ENCODE results near the gene PITX1.

- TF ChIP-seq CTCF (IDR thresholded peaks at IDR 0.05), result no peak
- TF ChIP-seq POLR2A (IDR thresholded peaks at IDR 0.05), result no peak
Measured at GRCh38 chr5:135012033-135012588, 21.9 kb downstream of the PITX1 start.

Measured in right lobe of liver (tissue), 4 donors.